T-helper 17 cell (primary cell): ENCODE measurements around the gene NRAS. TPM values are rescaled to one million over a fixed set of nuclear protein-coding genes. Genes with fewer than 3 reads are reported as not detected.

Experiments
- ATAC-seq: fragments of 150-1000 bp; cut with Tn5 transposase; 2 replicates; pipeline ENCODE4 v1.10.0; 2021; ENCODE audit warnings: mild to moderate bottlenecking, moderate library complexity
- DNase-seq, 3 donors: peaks; one replicate each; pipeline versions ENCODE4 v3.0.0 to v3.0.0-alpha.2; 2020 to 2021
- H3K9me3 ChIP-seq: one replicate; pipeline ENCODE4 v1.7.0; 2013; ENCODE audit warnings: low read length, mild to moderate bottlenecking; ENCODE audit not compliant: control insufficient read depth, poor library complexity, severe bottlenecking
- H3K27ac Mint-ChIP-seq: one replicate; pipeline ENCODE4 v1.8.0; 2022; ENCODE audit warnings: mild to moderate bottlenecking, moderate library complexity, mixed read lengths
- H3K27me3 Mint-ChIP-seq: one replicate; pipeline ENCODE4 v1.8.0; 2022; ENCODE audit warnings: mixed read lengths
- H3K36me3 Mint-ChIP-seq: one replicate; pipeline ENCODE4 v1.8.0; 2022; ENCODE audit warnings: low read depth, mixed read lengths
- H3K4me1 Mint-ChIP-seq: one replicate; pipeline ENCODE4 v1.8.0; 2022; ENCODE audit warnings: mild to moderate bottlenecking, mixed read lengths
- H3K4me3 Mint-ChIP-seq: one replicate; pipeline ENCODE4 v1.8.0; 2022; ENCODE audit warnings: mild to moderate bottlenecking, moderate library complexity, mixed read lengths
- total RNA-seq, 4 donors: library from RNA in 2 of 4; stranded (reverse) in 2 of 4; gene quantifications; one replicate each; pipeline ENCODE4 v1.2.3 and lab custom pipeline; 2022 to 2026

The NRAS gene
- total RNA-seq, 2 donors from 2014 or later: 24.3 to 32.5 TPM

DNA sequence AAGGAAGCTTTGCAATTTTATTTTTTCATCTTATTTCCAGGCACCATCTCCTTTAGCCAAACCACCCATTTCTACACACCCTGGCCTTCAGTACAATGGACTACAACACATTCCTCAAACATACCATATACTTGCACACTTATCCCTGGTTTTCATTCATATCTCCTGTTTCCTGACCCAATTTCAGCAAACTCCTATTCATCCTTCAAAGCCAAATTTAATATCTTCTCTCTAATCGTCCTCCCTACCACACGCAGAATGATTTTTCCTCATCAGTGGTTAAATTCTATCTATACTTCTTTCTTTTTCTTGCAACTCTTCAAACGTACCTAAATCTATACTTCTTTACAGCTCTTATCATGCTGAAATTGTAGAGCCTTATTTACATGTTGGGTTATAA is 49.6 kb downstream of the NRAS start:
- no peaks in the 10 kb centered on the region for H3K9me3 ChIP-seq
- no peak overlapping the region for H3K4me3 Mint-ChIP-seq
- H3K36me3 Mint-ChIP-seq: peaks cover 3% of the 10 kb centered on the region
- peaks cover 33% of the 10 kb centered on the region for H3K27me3 Mint-ChIP-seq
- H3K4me1 Mint-ChIP-seq: peaks cover 16% of the 10 kb centered on the region
- no peak for DNase-seq
- ATAC-seq: no peak
- H3K27ac Mint-ChIP-seq: no peak overlapping the region

DNA sequence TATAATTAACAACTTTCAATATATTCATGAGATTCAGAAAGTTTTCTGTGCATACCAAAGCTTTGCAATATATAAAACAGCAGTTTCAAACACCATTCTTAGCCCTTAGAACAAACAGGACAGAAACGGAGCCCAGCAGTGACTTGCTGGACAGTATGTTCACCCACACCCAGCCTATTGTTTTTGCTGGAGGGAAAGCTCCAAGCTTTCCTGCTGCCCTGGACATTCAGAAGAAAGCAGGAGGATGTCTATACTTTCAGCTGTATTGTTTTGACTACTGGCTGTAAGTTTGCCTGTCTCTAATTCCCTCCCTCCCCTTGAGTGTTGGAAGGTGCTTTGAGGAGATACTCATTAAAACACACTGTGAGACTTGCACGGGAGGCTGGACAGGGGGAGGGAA is 56.3 kb downstream of the NRAS start:
- no peaks in the 10 kb centered on the region for H3K4me1 Mint-ChIP-seq
- no peak overlapping the region for H3K27ac Mint-ChIP-seq
- peaks cover 41% of the 10 kb centered on the region for H3K27me3 Mint-ChIP-seq
- H3K4me3 Mint-ChIP-seq: no peak overlapping the region
- DNase-seq: no peak
- H3K36me3 Mint-ChIP-seq: no peaks in the 10 kb centered on the region
- no peak for ATAC-seq
- no peaks in the 10 kb centered on the region for H3K9me3 ChIP-seq

Other genes starting within 250 kb of the NRAS start
- gene TRIM33, start 205.6 kb downstream of the NRAS start, total RNA-seq: 10 to 100 TPM; 48.1 to 53.9 TPM
- 10 to 100 TPM; 74.9 to 82.1 TPM for gene BCAS2, start 135.2 kb downstream of the NRAS start, total RNA-seq
- 1 to 10 TPM; 1.1 to 5.1 TPM for gene DENND2C, start 46.7 kb downstream of the NRAS start, total RNA-seq
- gene AMPD1, start 21.2 kb downstream of the NRAS start, total RNA-seq: not detected
- 100 to 1,000 TPM; 627 to 703 TPM for gene CSDE1, start 41.2 kb upstream of the NRAS start, total RNA-seq
- gene SIKE1, start 63.9 kb upstream of the NRAS start, total RNA-seq: 10 to 100 TPM; 41.5 to 50.9 TPM
- gene SYCP1, start 138.1 kb upstream of the NRAS start, total RNA-seq: not detected